GM18505 (cell line): ENCODE results near the gene PEBP1.

Source experiments
- ATAC-seq: cut with Tn5 transposase; IDR thresholded peaks from one replicate; pipeline ENCODE4 v1.9.1; 2021; ENCODE audit not compliant: unreplicated experiment
- POLR2A ChIP-seq: IDR thresholded peaks from 4 replicates; pipeline ENCODE4 v1.6.1; 2011; ENCODE audit warnings: borderline replicate concordance; ENCODE audit not compliant: insufficient read depth, insufficient read length; ENCODE audit errors: extremely low read depth

The PEBP1 gene

GRCh38 chr12:118193477-118193876 is 57.6 kb downstream of the PEBP1 start:
- ATAC-seq: no peak
- TF ChIP-seq POLR2A: no peak

- no peak for ATAC-seq
- no peak for TF ChIP-seq POLR2A
These were observed 58.0 kb downstream of the PEBP1 start for GRCh38 chr12:118193958-118194357.
